ENCODE results near the gene TM6SF1.

The TM6SF1 gene

GRCh38 chr15:83113881-83114674 lies 6.6 kb downstream of the TM6SF1 start:
- no peaks in the 10 kb centered on the region for H3K36me3 ChIP-seq (ENCODE audit: control insufficient read depth, insufficient read depth, low read length)
- H3K4me3 ChIP-seq (replicated peaks; ENCODE audit: low read depth, low read length) = no peak overlapping the region
- no peak for DNase-seq (ENCODE audit: extremely low read depth, insufficient read length)
- no peaks in the 10 kb centered on the region for H3K27me3 ChIP-seq (replicated peaks; ENCODE audit: control insufficient read depth, insufficient read depth, low read length)
- TF ChIP-seq CTCF (IDR thresholded peaks at IDR 0.05; ENCODE audit: insufficient read depth, low read length, poor library complexity, severe bottlenecking) = no peak

GRCh38 chr15:83114856-83115255 lies 7.4 kb downstream of the TM6SF1 start:
- Histone ChIP-seq H3K36me3 (ENCODE audit: control insufficient read depth, insufficient read depth, low read length) (no peaks in the 10 kb centered on the region), H3K27me3 (replicated peaks; ENCODE audit: control insufficient read depth, insufficient read depth, low read length) (no peaks in the 10 kb centered on the region), H3K4me3 (replicated peaks; ENCODE audit: low read depth, low read length) (no peak overlapping the region)
- no peak for DNase-seq (ENCODE audit: extremely low read depth, insufficient read length)
- TF ChIP-seq CTCF (IDR thresholded peaks at IDR 0.05; ENCODE audit: insufficient read depth, low read length, poor library complexity, severe bottlenecking) = no peak

GRCh38 chr15:83115410-83115809 lies 8.0 kb downstream of the TM6SF1 start:
- Histone ChIP-seq H3K4me3 (replicated peaks; ENCODE audit: low read depth, low read length) (no peak overlapping the region), H3K36me3 (ENCODE audit: control insufficient read depth, insufficient read depth, low read length) (no peaks in the 10 kb centered on the region), H3K27me3 (replicated peaks; ENCODE audit: control insufficient read depth, insufficient read depth, low read length) (no peaks in the 10 kb centered on the region)
- no peak for DNase-seq (ENCODE audit: extremely low read depth, insufficient read length)
- TF ChIP-seq CTCF (IDR thresholded peaks at IDR 0.05; ENCODE audit: insufficient read depth, low read length, poor library complexity, severe bottlenecking) = no peak

GRCh38 chr15:83115831-83116565 lies 8.6 kb downstream of the TM6SF1 start:
- H3K27me3 ChIP-seq (replicated peaks; ENCODE audit: control insufficient read depth, insufficient read depth, low read length) = no peaks in the 10 kb centered on the region
- no peak for TF ChIP-seq CTCF (IDR thresholded peaks at IDR 0.05; ENCODE audit: insufficient read depth, low read length, poor library complexity, severe bottlenecking)
- H3K4me3 ChIP-seq (replicated peaks; ENCODE audit: low read depth, low read length) = no peak overlapping the region
- DNase-seq (ENCODE audit: extremely low read depth, insufficient read length) = peak; percentile 52
- no peaks in the 10 kb centered on the region for H3K36me3 ChIP-seq (ENCODE audit: control insufficient read depth, insufficient read depth, low read length)

GRCh38 chr15:83118291-83118827 lies 10.9 kb downstream of the TM6SF1 start:
- H3K27me3 ChIP-seq (replicated peaks; ENCODE audit: control insufficient read depth, insufficient read depth, low read length) = no peaks in the 10 kb centered on the region

More at GRCh38 chr15:83118291-83118827, 10.9 kb downstream of the TM6SF1 start:
- Histone ChIP-seq H3K4me3 (replicated peaks; ENCODE audit: low read depth, low read length) (no peak overlapping the region), H3K36me3 (ENCODE audit: control insufficient read depth, insufficient read depth, low read length) (no peaks in the 10 kb centered on the region; the same call in 1 of the 2 replicates)
- DNase-seq (ENCODE audit: extremely low read depth, insufficient read length) = no peak
- TF ChIP-seq CTCF (IDR thresholded peaks at IDR 0.05; ENCODE audit: insufficient read depth, low read length, poor library complexity, severe bottlenecking) = no peak
